ENCODE data around the gene RFLNA.

GRCh38 chr12:124281309-124281708, 13.6 kb upstream of the RFLNA start:
- no peak for TF ChIP-seq CTCF (IDR thresholded peaks at IDR 0.05)
- no peak for TF ChIP-seq POLR2A (IDR thresholded peaks at IDR 0.05)

All from uterus (tissue), 2 donors.